HG02840 (cell line): ENCODE data around the gene UBE2L5.

Experiments used
- ATAC-seq: cut with Tn5 transposase; IDR thresholded peaks from one replicate; pipeline ENCODE4 v1.9.1; 2021; ENCODE audit warnings: mild to moderate bottlenecking, moderate library complexity, moderate number of reproducible peaks; ENCODE audit not compliant: unreplicated experiment, low FRiP score

The UBE2L5 gene

GRCh38 chr13:30465593-30466357 is 43.5 kb downstream of the UBE2L5 start, which contains the start of gene HMGB1:
HMGB1 (minus strand) TSS chr13:30465936; CDS start chr13:30463680, 2,256 bp downstream.
- peak; percentile 91 for ATAC-seq

GRCh38 chr13:30466358-30466714 is 44.0 kb downstream of the UBE2L5 start:
- ATAC-seq: no peak

- ATAC-seq: no peak
Measured at GRCh38 chr13:30466841-30467252, 44.6 kb downstream of the UBE2L5 start.

GRCh38 chr13:30473675-30474074 is 51.4 kb downstream of the UBE2L5 start:
- ATAC-seq: no peak

- ATAC-seq: no peak
Measured at GRCh38 chr13:30477346-30478195, 55.3 kb downstream of the UBE2L5 start.
